ENCODE data around the gene LYPD1.

Gene LYPD1

GRCh38 chr2:132677661-132678060 is 7.7 kb upstream of the LYPD1 start:
- Mint-ChIP-seq H3K9me3 (no peaks in the 10 kb centered on the region), H3K27me3 (peaks cover 13% of the 10 kb centered on the region), H3K4me3 (no peak overlapping the region), H3K4me1 (no peaks in the 10 kb centered on the region), H3K27ac (no peak overlapping the region)
- DNase-seq (no peak), ATAC-seq (no peak)

- DNase-seq: no peak
- H3K4me3 Mint-ChIP-seq: no peak overlapping the region
- no peak overlapping the region for H3K27ac Mint-ChIP-seq
- peaks cover 15% of the 10 kb centered on the region for H3K27me3 Mint-ChIP-seq
- no peaks in the 10 kb centered on the region for H3K9me3 Mint-ChIP-seq
- no peaks in the 10 kb centered on the region for H3K4me1 Mint-ChIP-seq
- no peak for ATAC-seq
These were observed 7.0 kb upstream of the LYPD1 start for GRCh38 chr2:132676999-132677398.

- Mint-ChIP-seq H3K9me3 (peaks cover 0 to 8% of the 10 kb centered on the region in 2 donors), H3K27me3 (peaks cover 52% of the 10 kb centered on the region), H3K4me3 (peak overlapping the region in 1 of 2 donors; percentile 27), H3K27ac (no peak overlapping the region), H3K4me1 (peaks cover 6% of the 10 kb centered on the region)
- DNase-seq (no peak), ATAC-seq (no peak)
These were observed 1.3 kb upstream of the LYPD1 start for GRCh38 chr2:132671151-132671835.

GRCh38 chr2:132670496-132671150 is 618 bp upstream of the LYPD1 start:
- DNase-seq (no peak), ATAC-seq (peak; percentile 33)
- Mint-ChIP-seq H3K4me3 (peak overlapping the region in 1 of 2 donors; percentile 27), H3K9me3 (peaks cover 0 to 8% of the 10 kb centered on the region in 2 donors), H3K4me1 (peaks cover 6% of the 10 kb centered on the region), H3K27ac (no peak overlapping the region), H3K27me3 (peaks cover 52% of the 10 kb centered on the region)

GRCh38 chr2:132668987-132669907 is 758 bp downstream of the LYPD1 start:
- Mint-ChIP-seq H3K4me3 (no peak overlapping the region), H3K27me3 (peaks cover 44% of the 10 kb centered on the region), H3K27ac (no peak overlapping the region), H3K4me1 (peaks cover 6% of the 10 kb centered on the region), H3K9me3 (peaks cover 0 to 8% of the 10 kb centered on the region in 2 donors)
- ATAC-seq: no peak
- no peak for DNase-seq

- peaks cover 6% of the 10 kb centered on the region for H3K4me1 Mint-ChIP-seq
- DNase-seq: no peak
- H3K4me3 Mint-ChIP-seq: no peak overlapping the region
- peaks cover 0 to 8% of the 10 kb centered on the region in 2 donors for H3K9me3 Mint-ChIP-seq
- peaks cover 51% of the 10 kb centered on the region for H3K27me3 Mint-ChIP-seq
- no peak overlapping the region for H3K27ac Mint-ChIP-seq
- ATAC-seq: no peak
These were observed 1.7 kb downstream of the LYPD1 start for GRCh38 chr2:132668189-132668823.

- peaks cover 48% of the 10 kb centered on the region for H3K27me3 Mint-ChIP-seq
- ATAC-seq: no peak
- peaks cover 0 to 8% of the 10 kb centered on the region in 2 donors for H3K9me3 Mint-ChIP-seq
These were observed 2.3 kb downstream of the LYPD1 start for GRCh38 chr2:132667706-132668105.

GRCh38 chr2:132665401-132666140 is 4.4 kb downstream of the LYPD1 start:
- Mint-ChIP-seq H3K4me1 (no peaks in the 10 kb centered on the region), H3K9me3 (no peaks in the 10 kb centered on the region), H3K27ac (no peak overlapping the region), H3K4me3 (no peak overlapping the region), H3K27me3 (peaks cover 35% of the 10 kb centered on the region)
- DNase-seq: no peak
- no peak for ATAC-seq

More at GRCh38 chr2:132667706-132668105, 2.3 kb downstream of the LYPD1 start:
- H3K4me3 Mint-ChIP-seq: no peak overlapping the region
- no peak for DNase-seq
- H3K27ac Mint-ChIP-seq: no peak overlapping the region
- peaks cover 6% of the 10 kb centered on the region for H3K4me1 Mint-ChIP-seq

- DNase-seq: no peak
- Mint-ChIP-seq H3K27me3 (peaks cover 21% of the 10 kb centered on the region), H3K4me1 (no peaks in the 10 kb centered on the region), H3K9me3 (no peaks in the 10 kb centered on the region), H3K4me3 (no peak overlapping the region), H3K27ac (no peak overlapping the region)
- ATAC-seq: no peak
These were observed 5.9 kb downstream of the LYPD1 start for GRCh38 chr2:132664096-132664495.

GRCh38 chr2:132662732-132663131 is 7.3 kb downstream of the LYPD1 start:
- Mint-ChIP-seq H3K4me1 (no peaks in the 10 kb centered on the region), H3K27me3 (peaks cover 8% of the 10 kb centered on the region)
- DNase-seq: no peak

GRCh38 chr2:132659331-132659730 is 10.7 kb downstream of the LYPD1 start:
- H3K27me3 Mint-ChIP-seq: peaks cover 8% of the 10 kb centered on the region
- H3K27ac Mint-ChIP-seq: no peak overlapping the region
- DNase-seq (no peak), ATAC-seq (no peak)
- H3K4me3 Mint-ChIP-seq: no peak overlapping the region
- H3K4me1 Mint-ChIP-seq: no peaks in the 10 kb centered on the region
- H3K9me3 Mint-ChIP-seq: no peaks in the 10 kb centered on the region

More at GRCh38 chr2:132662732-132663131, 7.3 kb downstream of the LYPD1 start:
- Mint-ChIP-seq H3K9me3 (no peaks in the 10 kb centered on the region), H3K27ac (no peak overlapping the region), H3K4me3 (no peak overlapping the region)
- no peak for ATAC-seq

- ATAC-seq: no peak
- H3K27ac Mint-ChIP-seq: no peak overlapping the region
- no peaks in the 10 kb centered on the region for H3K4me1 Mint-ChIP-seq
- no peak overlapping the region for H3K4me3 Mint-ChIP-seq
- DNase-seq: no peak
- H3K9me3 Mint-ChIP-seq: peaks cover 0 to 5% of the 10 kb centered on the region in 2 donors
- no peaks in the 10 kb centered on the region for H3K27me3 Mint-ChIP-seq
These were observed 13.6 kb downstream of the LYPD1 start for GRCh38 chr2:132656266-132656975.

- Mint-ChIP-seq H3K4me1 (no peaks in the 10 kb centered on the region), H3K4me3 (no peak overlapping the region), H3K9me3 (peaks cover 0 to 5% of the 10 kb centered on the region in 2 donors), H3K27ac (no peak overlapping the region), H3K27me3 (no peaks in the 10 kb centered on the region)
- no peak for ATAC-seq
- DNase-seq: no peak
These were observed 15.0 kb downstream of the LYPD1 start for GRCh38 chr2:132654968-132655367.

- Mint-ChIP-seq H3K4me3 (no peak overlapping the region), H3K4me1 (no peaks in the 10 kb centered on the region), H3K27ac (no peak overlapping the region), H3K9me3 (peaks cover 0 to 5% of the 10 kb centered on the region in 2 donors), H3K27me3 (no peaks in the 10 kb centered on the region)
- no peak for ATAC-seq
- no peak for DNase-seq
These were observed 15.7 kb downstream of the LYPD1 start for GRCh38 chr2:132654335-132654734.

All from stimulated activated naive CD8-positive, alpha-beta T cell treated with anti-CD3 and anti-CD28 coated beads, Interleukin-15, amount 100 ng/mL, for 72 hours (primary cell).